Measurements from ENCODE around the gene EDN2.

DNA sequence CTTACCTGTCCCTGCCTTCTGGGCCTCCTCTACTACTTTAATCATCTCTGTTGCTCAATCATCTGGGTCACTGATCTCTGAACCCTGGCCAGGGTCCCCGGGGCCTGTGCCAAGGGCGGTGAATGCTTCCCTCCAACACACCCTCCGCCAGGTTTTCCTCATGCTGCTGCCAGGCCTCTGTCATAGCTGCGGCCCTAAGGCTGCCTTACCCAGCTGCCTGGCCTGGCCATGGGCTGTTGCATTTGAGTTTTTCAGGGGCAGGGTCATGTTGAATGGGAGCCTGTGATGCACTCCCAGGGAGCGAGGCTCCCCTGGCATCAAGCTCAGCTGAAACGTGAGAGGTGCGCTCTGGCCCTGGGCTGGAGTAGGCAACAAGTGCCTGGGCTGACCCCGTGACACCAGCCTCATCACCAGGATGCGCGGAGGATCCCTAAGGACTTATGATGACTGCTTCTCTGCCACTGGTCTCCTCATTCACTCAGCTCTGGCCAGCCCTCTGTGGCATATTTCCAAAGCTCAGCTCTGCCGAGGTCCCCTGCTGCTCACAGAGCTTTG lies 7.6 kb downstream of the EDN2 start:
- TF ChIP-seq YY1 (IDR thresholded peaks at IDR 0.05; ENCODE audit: insufficient read depth, insufficient read length), result no peak
- no peak for TF ChIP-seq SUZ12 (IDR thresholded peaks at IDR 0.05; ENCODE audit: extremely low read depth, insufficient read depth, insufficient read length)
- no peak for TF ChIP-seq ZNF274 (IDR thresholded peaks at IDR 0.05; ENCODE audit: low read depth, low read length)

Data from NT2/D1 (cell line).